HEK293 (cell line): ENCODE results near the gene KLHL17.

Experiments
- CTCF ChIP-seq: fragments of 450-650 bp; formaldehyde crosslinking; IDR thresholded peaks from 2 replicates; pipeline ENCODE4 v1.5.1; 2016; ENCODE audit warnings: missing biosample characterization, missing genetic modification characterization
- GLI4 ChIP-seq: fragments of 450-650 bp; formaldehyde crosslinking; IDR thresholded peaks from 2 replicates; pipeline ENCODE4 v1.5.1; 2016; ENCODE audit warnings: missing biosample characterization, missing genetic modification characterization
- REST ChIP-seq: fragments of 450-650 bp; formaldehyde crosslinking; IDR thresholded peaks from 2 replicates; pipeline ENCODE4 v1.5.1; 2016; ENCODE audit warnings: missing biosample characterization, missing genetic modification characterization
- ZNF26 ChIP-seq: fragments of 450-650 bp; formaldehyde crosslinking; IDR thresholded peaks from 2 replicates; pipeline ENCODE4 v1.5.1; 2016; ENCODE audit warnings: missing biosample characterization, missing genetic modification characterization
- ZNF274 ChIP-seq, 2 experiments: fragments of 200-500 bp in 1 of 2; fragments of 450-650 bp in 1 of 2; sonication (Bioruptor generic) in 1 of 2; formaldehyde crosslinking in 1 of 2; IDR thresholded peaks; 2 replicates each; pipeline versions ENCODE4 v1.5.1 to v1.6.1; 2014 to 2016; ENCODE audit warnings: borderline replicate concordance in 1 of 2, inconsistent platforms in 1 of 2, low read length in 1 of 2, missing biosample characterization in 1 of 2, missing genetic modification characterization in 1 of 2
- ZNF324 ChIP-seq: fragments of 450-650 bp; formaldehyde crosslinking; IDR thresholded peaks from 2 replicates; pipeline ENCODE4 v1.5.1; 2016; ENCODE audit warnings: missing biosample characterization, missing genetic modification characterization
- ZNF529 ChIP-seq: fragments of 450-650 bp; formaldehyde crosslinking; IDR thresholded peaks from 2 replicates; pipeline ENCODE4 v1.5.1; 2017; ENCODE audit warnings: missing genetic modification characterization, missing biosample characterization; ENCODE audit not compliant: insufficient replicate concordance
- ZNF670 ChIP-seq: fragments of 450-650 bp; formaldehyde crosslinking; IDR thresholded peaks from 2 replicates; pipeline ENCODE4 v1.5.1; 2016; ENCODE audit warnings: missing biosample characterization, missing genetic modification characterization, low read depth
- ZNF704 ChIP-seq: fragments of 450-650 bp; formaldehyde crosslinking; IDR thresholded peaks from 2 replicates; pipeline ENCODE4 v1.5.1; 2016; ENCODE audit warnings: missing biosample characterization, missing genetic modification characterization
- ZNF837 ChIP-seq: fragments of 450-650 bp; formaldehyde crosslinking; IDR thresholded peaks from 2 replicates; pipeline ENCODE4 v1.5.1; 2016; ENCODE audit warnings: missing biosample characterization, missing genetic modification characterization

GRCh38 chr1:975896-976683 lies 15.7 kb downstream of the KLHL17 start:
- no peak for TF ChIP-seq ZNF837 (tag by site-specific recombination)
- no peak for TF ChIP-seq ZNF26 (tag by site-specific recombination)
- peak; percentile 96 for TF ChIP-seq CTCF
- no peak for TF ChIP-seq GLI4
- no peak for TF ChIP-seq REST (tag by site-specific recombination)
- no peak for TF ChIP-seq ZNF704 (tag by site-specific recombination)
- TF ChIP-seq ZNF274 (IDR thresholded peaks at IDR 0.05; ENCODE audit: low read length): no peak
- TF ChIP-seq ZNF274 (tag by site-specific recombination; IDR thresholded peaks at IDR 0.05; ENCODE audit: borderline replicate concordance): no peak
- TF ChIP-seq ZNF529: no peak
- TF ChIP-seq ZNF324 (tag by site-specific recombination): no peak
- no peak for TF ChIP-seq ZNF670 (tag by site-specific recombination)
